Esophagus muscularis mucosa (tissue), 4 donors: ENCODE measurements around the gene CYP4F12. TPM values are rescaled to one million over a fixed set of nuclear protein-coding genes. Genes with fewer than 3 reads are reported as not detected.

Source experiments
- DNase-seq: peaks from one replicate; pipeline ENCODE4 v3.0.0-alpha.2; 2017; ENCODE audit errors: extremely low spot score
- H3K27ac ChIP-seq, 4 donors: fragments of 200-600 bp; sonication (generic); replicated peaks in 1 of 4; 1 replicate in 3 of 4; 2 replicates in 1 of 4; pipeline ENCODE4 v1.5.1; 2016 to 2019; ENCODE audit warnings: mild to moderate bottlenecking in 1 of 4
- H3K27me3 ChIP-seq, 4 donors: fragments of 200-600 bp; sonication (generic); one replicate each; pipeline versions ENCODE4 v1.5.1 to v1.6.0; 2016 to 2019
- H3K36me3 ChIP-seq, 4 donors: fragments of 200-600 bp; sonication (generic); one replicate each; pipeline ENCODE4 v1.5.1; 2016 to 2019
- H3K4me1 ChIP-seq, 4 donors: fragments of 200-600 bp; sonication (generic); one replicate each; pipeline ENCODE4 v1.5.1; 2016 to 2019
- H3K4me3 ChIP-seq, 4 donors: fragments of 200-600 bp; sonication (generic); 1 replicate in 2 of 4; 2 replicates in 2 of 4; pipeline ENCODE4 v1.5.1; 2016 to 2019; ENCODE audit warnings: mild to moderate bottlenecking in 4 of 4, moderate library complexity in 1 of 4
- H3K9me3 ChIP-seq, 4 donors: fragments of 200-600 bp; sonication (generic); 1 replicate in 3 of 4; 2 replicates in 1 of 4; pipeline ENCODE4 v1.5.1; 2016 to 2019
- CTCF ChIP-seq, 3 experiments: fragments of 200-600 bp in 2 of 3; fragments of 450-650 bp in 1 of 3; sonication (generic) in 2 of 3; IDR thresholded peaks; one replicate each; pipeline ENCODE4 v1.5.1; 2017 to 2019; ENCODE audit warnings: antibody characterized with exemption in 3 of 3, mild to moderate bottlenecking in 2 of 3, moderate library complexity in 1 of 3
- EP300 ChIP-seq: sonication (generic); formaldehyde crosslinking; IDR thresholded peaks from one replicate; pipeline ENCODE4 v1.6.1; 2017; ENCODE audit warnings: antibody characterized with exemption
- POLR2A ChIP-seq: fragments of 450-650 bp; IDR thresholded peaks from one replicate; pipeline ENCODE4 v1.6.1; 2017; ENCODE audit warnings: antibody characterized with exemption, moderate library complexity, mild to moderate bottlenecking, low read depth
- POLR2AphosphoS5 ChIP-seq, 2 donors: sonication (generic); formaldehyde crosslinking; IDR thresholded peaks; one replicate each; pipeline ENCODE4 v1.6.1; 2017; ENCODE audit warnings: antibody characterized with exemption in 2 of 2
- WGBS: methylation state at CpG from one replicate; pipeline ENCODE4 v1.1.5; 2018; 5-methylcytosine and 5-hydroxymethylcytosine counted together
- intact Hi-C: fragments of 100-400 bp; cut with DNase I; formaldehyde crosslinking; loops from one replicate; pipeline ENCODE4 v1.15.1; 2023
- total RNA-seq, 4 donors: library from RNA; depleted of rRNA; stranded (reverse); fragments of >200 nt; gene quantifications; one replicate each; pipeline versions ENCODE4 v1.1.0 to v1.2.1, GENCODE V29; 2016

The CYP4F12 gene
- total RNA-seq, 4 donors from 2014 or later, result 3.5 to 4.2 (median 3.7) TPM

GRCh38 chr19:15701757-15702533, 29.1 kb downstream of the CYP4F12 start:
- Histone ChIP-seq H3K4me1 (peaks cover 12 to 15% (median 14%) of the 10 kb centered on the region in 4 donors), H3K36me3 (peaks cover 0 to 10% (median 2%) of the 10 kb centered on the region in 4 donors), H3K9me3 (peaks cover 0 to 4% (median 0%) of the 10 kb centered on the region in 4 donors), H3K27me3 (peaks cover 0 to under 1% (median 0%) of the 10 kb centered on the region in 4 donors), H3K27ac (no peak overlapping the region), H3K4me3 (no peak overlapping the region)
- DNase-seq, result no peak
- intact Hi-C loops, result no loop called here
- 55% methylated on average over 2 of the region's 4 CpGs for WGBS
- TF ChIP-seq POLR2A (no peak), CTCF (IDR thresholded peaks at IDR 0.05) (no peak), EP300 (no peak), POLR2AphosphoS5 (IDR thresholded peaks at IDR 0.05) (no peak)

GRCh38 chr19:15702534-15702930, 29.6 kb downstream of the CYP4F12 start:
- TF ChIP-seq POLR2A, result no peak
- no peak for TF ChIP-seq CTCF (IDR thresholded peaks at IDR 0.05)
- no peak for TF ChIP-seq EP300
- TF ChIP-seq POLR2AphosphoS5 (IDR thresholded peaks at IDR 0.05), result no peak
- 3% methylated on average over 7 of the region's 7 CpGs for WGBS
- Histone ChIP-seq H3K9me3 (peaks cover 0 to 4% (median 0%) of the 10 kb centered on the region in 4 donors), H3K27me3 (no peaks in the 10 kb centered on the region), H3K4me3 (no peak overlapping the region), H3K36me3 (peaks cover 0 to 4% (median 2%) of the 10 kb centered on the region in 4 donors), H3K27ac (no peak overlapping the region), H3K4me1 (peaks cover 12 to 15% (median 14%) of the 10 kb centered on the region in 4 donors)
- peak; percentile 96 for DNase-seq
- intact Hi-C loops, result no loop called here

GRCh38 chr19:15714638-15715037, 41.8 kb downstream of the CYP4F12 start:
- Histone ChIP-seq H3K4me3 (no peak overlapping the region), H3K27me3 (peaks cover 0 to 35% (median 0%) of the 10 kb centered on the region in 4 donors), H3K9me3 (peaks cover 0 to 5% (median 0%) of the 10 kb centered on the region in 4 donors), H3K4me1 (no peaks in the 10 kb centered on the region), H3K27ac (no peak overlapping the region), H3K36me3 (no peaks in the 10 kb centered on the region)
- peak; percentile 62 for DNase-seq
- no peak for TF ChIP-seq EP300
- no peak for TF ChIP-seq CTCF (IDR thresholded peaks at IDR 0.05)
- no peak for TF ChIP-seq POLR2AphosphoS5 (IDR thresholded peaks at IDR 0.05)
- no peak for TF ChIP-seq POLR2A
- 62% methylated on average over 3 of the region's 3 CpGs for WGBS
- intact Hi-C loops, result no loop called here

GRCh38 chr19:15715642-15716041, 42.8 kb downstream of the CYP4F12 start:
- TF ChIP-seq EP300 (no peak), CTCF (IDR thresholded peaks at IDR 0.05) (no peak), POLR2A (no peak), POLR2AphosphoS5 (IDR thresholded peaks at IDR 0.05) (no peak)
- H3K4me3 ChIP-seq, result no peak overlapping the region
- WGBS, result 83% methylated on average over 1 of the region's 1 CpG
- no peaks in the 10 kb centered on the region for H3K4me1 ChIP-seq
- no peak for DNase-seq
- peaks cover 0 to 41% (median 0%) of the 10 kb centered on the region in 4 donors for H3K27me3 ChIP-seq
- no peak overlapping the region for H3K27ac ChIP-seq
- intact Hi-C loops, result no loop called here
- no peaks in the 10 kb centered on the region for H3K36me3 ChIP-seq
- H3K9me3 ChIP-seq, result peaks cover 0 to 5% (median 0%) of the 10 kb centered on the region in 4 donors
